Transverse colon (tissue), 4 donors: ENCODE data around the gene C1orf210. TPM values are rescaled to one million over a fixed set of nuclear protein-coding genes. Genes with fewer than 3 reads are reported as not detected.
A peak's percentile ranks its signal among the peaks of the same experiment; 100 is the strongest.

Experiments
- DNase-seq: peaks from one replicate; pipeline ENCODE4 v3.0.0-alpha.2; 2019
- H3K27ac ChIP-seq, 4 donors: fragments of 200-600 bp; sonication (generic); 2 replicates each; pipeline ENCODE4 v1.5.1; 2016 to 2018; ENCODE audit warnings: inconsistent platforms in 4 of 4
- H3K27me3 ChIP-seq: fragments of 200-600 bp; sonication (generic); 2 replicates; pipeline ENCODE4 v1.5.1; 2017; ENCODE audit warnings: inconsistent platforms
- H3K36me3 ChIP-seq, 4 donors: fragments of 200-600 bp; sonication (generic); 2 replicates each; pipeline ENCODE4 v1.5.1; 2017 to 2019; ENCODE audit warnings: inconsistent platforms in 4 of 4
- H3K4me1 ChIP-seq, 4 donors: fragments of 200-600 bp; sonication (generic); 2 replicates each; pipeline ENCODE4 v1.5.1; 2017 to 2020; ENCODE audit warnings: inconsistent platforms in 4 of 4
- H3K4me3 ChIP-seq, 4 donors: fragments of 200-600 bp; sonication (generic); 1 replicate in 1 of 4; 2 replicates in 3 of 4; pipeline versions ENCODE4 v1.5.1 to v1.6.1; 2017 to 2019; ENCODE audit warnings: inconsistent platforms in 4 of 4
- H3K9me3 ChIP-seq, 2 donors: fragments of 200-600 bp; sonication (generic); 2 replicates each; pipeline ENCODE4 v1.5.1; 2017 to 2019; ENCODE audit warnings: inconsistent platforms in 2 of 2
- CTCF ChIP-seq, 5 experiments: fragments of 200-600 bp in 3 of 5; fragments of 450-650 bp in 2 of 5; sonication (generic) in 3 of 5; IDR thresholded peaks; 1 replicate in 2 of 5; 2 replicates in 3 of 5; pipeline ENCODE4 v1.5.1; 2016 to 2017; ENCODE audit warnings: antibody characterized with exemption in 5 of 5, inconsistent platforms in 3 of 5, mild to moderate bottlenecking in 2 of 5, moderate library complexity in 1 of 5
- EP300 ChIP-seq: sonication (generic); formaldehyde crosslinking; IDR thresholded peaks from one replicate; pipeline ENCODE4 v1.6.1; 2017; ENCODE audit warnings: antibody characterized with exemption, low read depth
- POLR2A ChIP-seq: fragments of 450-650 bp; IDR thresholded peaks from one replicate; pipeline ENCODE4 v1.6.1; 2016; ENCODE audit warnings: antibody characterized with exemption, mild to moderate bottlenecking, moderate library complexity
- POLR2AphosphoS5 ChIP-seq, 3 donors: sonication (generic); formaldehyde crosslinking; IDR thresholded peaks; one replicate each; pipeline ENCODE4 v1.6.1; 2016; ENCODE audit warnings: antibody characterized with exemption in 3 of 3
- WGBS, 2 donors: methylation state at CpG; one replicate each; pipeline ENCODE4 v1.1.5; 2018; ENCODE audit warnings: low coverage in 1 of 2; 5-methylcytosine and 5-hydroxymethylcytosine counted together
- in situ Hi-C, 4 donors: fragments of 200-750 bp; cut with MboI; loops; one replicate each; pipeline versions ENCODE4 v1.15.0 to v1.15.1; 2017; ENCODE audit warnings: low sequenced_read_pairs in 3 of 4, low pct_ligation_motif_present in 1 of 4, low pct_unique_long_range_greater_than_20kb in 1 of 4
- intact Hi-C: fragments of 100-400 bp; cut with DNase I; formaldehyde crosslinking; loops from one replicate; pipeline ENCODE4 v1.15.1; 2023; ENCODE audit warnings: low total_unique reads
- total RNA-seq, 4 donors: library from RNA; depleted of rRNA; stranded (reverse); fragments of >200 nt; gene quantifications; one replicate each; pipeline ENCODE4 v1.1.0, GENCODE V29; 2016

C1orf210 gene
- total RNA-seq, 4 donors from 2014 or later, result 43.8 to 100 (median 57.6) TPM

DNA sequence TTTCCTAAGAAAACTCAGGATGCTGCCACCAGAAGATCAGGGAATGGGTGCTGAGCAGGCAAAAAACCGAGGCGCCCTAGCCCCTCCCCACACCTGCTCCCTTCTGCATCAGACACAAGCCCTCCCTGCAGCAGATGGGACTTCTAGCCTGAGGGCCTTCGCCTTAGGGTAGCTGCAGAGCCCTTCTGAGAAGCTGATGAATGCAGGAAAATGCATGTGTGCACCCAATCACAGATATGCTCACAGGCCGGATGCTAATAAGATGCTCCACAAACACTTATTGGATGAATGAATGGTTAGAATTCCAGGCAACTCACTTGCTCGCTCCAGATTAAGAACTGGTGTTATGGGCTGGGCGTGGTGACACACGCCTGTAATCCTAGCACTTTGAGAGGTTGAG lies 6.8 kb upstream of the C1orf210 start:
- no peak overlapping the region for H3K4me3 ChIP-seq
- DNase-seq, result no peak
- WGBS, 2 donors, result 58 to 81% methylated on average over 3 to 7 of the region's 7 CpGs
- H3K27ac ChIP-seq, result no peak overlapping the region
- H3K27me3 ChIP-seq, result no peaks in the 10 kb centered on the region
- no peaks in the 10 kb centered on the region for H3K36me3 ChIP-seq
- intact Hi-C loops (no loop called here), in situ Hi-C loops (no loop called here)
- H3K9me3 ChIP-seq, result no peaks in the 10 kb centered on the region
- peaks cover 21 to 44% (median 28%) of the 10 kb centered on the region in 4 donors for H3K4me1 ChIP-seq
- no peak for TF ChIP-seq POLR2AphosphoS5 (IDR thresholded peaks at IDR 0.05)
- no peak for TF ChIP-seq CTCF (IDR thresholded peaks at IDR 0.05)
- no peak for TF ChIP-seq POLR2A
- no peak for TF ChIP-seq EP300

- H3K36me3 ChIP-seq, result no peaks in the 10 kb centered on the region
- no peak overlapping the region for H3K4me3 ChIP-seq
- TF ChIP-seq CTCF (IDR thresholded peaks at IDR 0.05) (no peak), POLR2AphosphoS5 (IDR thresholded peaks at IDR 0.05) (no peak), POLR2A (no peak), EP300 (no peak)
- intact Hi-C loops (no loop called here), in situ Hi-C loops (no loop called here)
- peaks cover 7 to 28% (median 14%) of the 10 kb centered on the region in 4 donors for H3K4me1 ChIP-seq
- no peaks in the 10 kb centered on the region for H3K9me3 ChIP-seq
- H3K27me3 ChIP-seq, result no peaks in the 10 kb centered on the region
- no peak overlapping the region for H3K27ac ChIP-seq
- 73 to 77% methylated on average over 12 of the region's 12 CpGs for WGBS, 2 donors
- no peak for DNase-seq
Observed at GRCh38 chr1:43288785-43289706, 3.7 kb upstream of the C1orf210 start.

DNA sequence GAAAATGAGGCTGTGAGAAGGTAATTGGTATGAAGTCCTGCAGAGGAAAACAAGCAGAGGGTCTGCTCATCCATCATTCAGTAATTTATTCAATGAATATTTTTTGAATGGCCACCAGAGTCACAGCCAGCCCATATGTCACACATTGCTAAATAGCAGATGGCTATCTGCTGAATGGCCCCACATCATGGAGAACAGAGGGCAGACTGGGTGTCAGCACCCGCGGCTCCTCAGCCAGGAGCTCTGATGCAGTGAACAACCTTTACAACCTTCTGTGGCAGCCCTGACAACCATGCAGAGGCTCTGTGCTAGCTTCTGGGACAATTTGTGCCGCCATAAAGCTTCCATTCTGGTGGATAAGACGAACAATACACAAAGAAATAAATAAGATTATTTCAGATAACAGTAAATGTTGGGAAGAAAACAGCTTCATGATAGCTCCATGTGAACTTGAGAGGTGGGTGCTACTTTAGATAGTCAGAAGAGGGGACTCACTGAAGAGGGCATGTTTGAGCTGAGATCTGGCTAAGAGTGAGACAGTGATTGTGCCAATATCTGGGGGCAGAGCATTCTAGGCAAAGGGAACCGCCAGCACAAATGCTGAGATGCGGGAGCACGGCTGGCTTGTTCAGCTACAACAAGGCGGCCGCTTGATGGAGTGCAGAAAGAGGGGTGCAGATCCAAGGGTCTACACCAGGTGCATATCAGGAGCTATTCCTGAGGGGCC lies 2.8 kb upstream of the C1orf210 start:
- no peaks in the 10 kb centered on the region for H3K9me3 ChIP-seq
- no peaks in the 10 kb centered on the region for H3K36me3 ChIP-seq
- H3K27ac ChIP-seq, result no peak overlapping the region
- peaks cover 0 to 23% (median 7%) of the 10 kb centered on the region in 4 donors for H3K4me1 ChIP-seq
- in situ Hi-C loops (no loop called here), intact Hi-C loops (no loop called here)
- H3K4me3 ChIP-seq, result no peak overlapping the region
- WGBS, 2 donors, result 78 to 90% methylated on average over 2 to 9 of the region's 9 CpGs
- TF ChIP-seq POLR2A (no peak), POLR2AphosphoS5 (IDR thresholded peaks at IDR 0.05) (no peak), EP300 (no peak), CTCF (IDR thresholded peaks at IDR 0.05) (no peak)
- no peak for DNase-seq
- H3K27me3 ChIP-seq, result no peaks in the 10 kb centered on the region

DNA sequence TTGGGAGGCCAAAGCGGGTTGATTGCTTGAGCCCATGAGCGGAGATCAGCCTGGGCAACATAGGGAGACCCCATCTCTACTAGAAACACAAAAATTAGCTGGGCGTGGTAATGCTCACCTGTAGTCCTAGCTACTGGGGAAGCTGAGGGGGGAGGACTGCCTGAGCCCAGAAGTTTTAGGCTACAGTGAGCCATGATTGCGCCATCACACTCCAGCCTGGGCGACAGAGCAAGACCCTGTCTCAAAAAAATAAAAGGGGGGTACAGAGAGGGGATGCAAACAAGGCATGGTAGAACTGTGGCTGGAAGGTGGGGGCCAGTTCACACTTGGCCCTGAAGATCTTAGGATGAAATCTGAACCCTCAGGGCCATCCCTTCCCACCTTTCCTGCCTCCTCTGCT lies 1.2 kb upstream of the C1orf210 start:
- intact Hi-C loops (no loop called here), in situ Hi-C loops (no loop called here)
- Histone ChIP-seq H3K36me3 (no peaks in the 10 kb centered on the region), H3K27ac (peak overlapping the region; percentile 77 to 85 (median 82)), H3K4me3 (no peak overlapping the region), H3K4me1 (peaks cover 0 to 20% (median 7%) of the 10 kb centered on the region in 4 donors), H3K27me3 (no peaks in the 10 kb centered on the region), H3K9me3 (no peaks in the 10 kb centered on the region)
- no peak for DNase-seq
- TF ChIP-seq EP300 (no peak), POLR2AphosphoS5 (IDR thresholded peaks at IDR 0.05) (no peak), POLR2A (no peak), CTCF (IDR thresholded peaks at IDR 0.05) (no peak)
- 80 to 94% methylated on average over 2 to 5 of the region's 5 CpGs for WGBS, 2 donors
